ENCODE results near the gene LGR4.

GRCh38 chr11:27398400-27398770 lies 74.2 kb downstream of the LGR4 start:
- TF ChIP-seq, protein P1, sequence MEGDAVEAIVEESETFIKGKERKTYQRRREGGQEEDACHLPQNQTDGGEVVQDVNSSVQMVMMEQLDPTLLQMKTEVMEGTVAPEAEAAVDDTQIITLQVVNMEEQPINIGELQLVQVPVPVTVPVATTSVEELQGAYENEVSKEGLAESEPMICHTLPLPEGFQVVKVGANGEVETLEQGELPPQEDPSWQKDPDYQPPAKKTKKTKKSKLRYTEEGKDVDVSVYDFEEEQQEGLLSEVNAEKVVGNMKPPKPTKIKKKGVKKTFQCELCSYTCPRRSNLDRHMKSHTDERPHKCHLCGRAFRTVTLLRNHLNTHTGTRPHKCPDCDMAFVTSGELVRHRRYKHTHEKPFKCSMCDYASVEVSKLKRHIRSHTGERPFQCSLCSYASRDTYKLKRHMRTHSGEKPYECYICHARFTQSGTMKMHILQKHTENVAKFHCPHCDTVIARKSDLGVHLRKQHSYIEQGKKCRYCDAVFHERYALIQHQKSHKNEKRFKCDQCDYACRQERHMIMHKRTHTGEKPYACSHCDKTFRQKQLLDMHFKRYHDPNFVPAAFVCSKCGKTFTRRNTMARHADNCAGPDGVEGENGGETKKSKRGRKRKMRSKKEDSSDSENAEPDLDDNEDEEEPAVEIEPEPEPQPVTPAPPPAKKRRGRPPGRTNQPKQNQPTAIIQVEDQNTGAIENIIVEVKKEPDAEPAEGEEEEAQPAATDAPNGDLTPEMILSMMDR (conservative IDR thresholded peaks at IDR 0.05; ENCODE audit: low read length) = no peak
- no peak for TF ChIP-seq EZH2phosphoT487 (IDR thresholded peaks at IDR 0.05; ENCODE audit: borderline replicate concordance, low read depth, low read length)

Data from OCI-LY7 (cell line).